WTC11 (cell line): ENCODE results near the gene C4orf33. TPM values are rescaled to one million over a fixed set of nuclear protein-coding genes. Genes with fewer than 3 reads are reported as not detected.

Experiments
- ATAC-seq: fragments of 200-7000 bp; cut with Tn5 transposase; 2 replicates; pipeline ENCODE4 v1.10.0; 2021; ENCODE audit warnings: mild to moderate bottlenecking, moderate library complexity
- CTCF ChIA-PET: fragments of 300-600 bp; sonication (Branson Sonifier 250); formaldehyde crosslinking; loops from one replicate; lab custom pipeline; 2021; ENCODE audit warnings: antibody characterized with exemption; lab: Charles Lee
- POLR2A ChIA-PET: fragments of 350-600 bp; sonication (Branson Sonifier 250); formaldehyde crosslinking; loops from one replicate; lab custom pipeline; 2021; ENCODE audit warnings: antibody characterized with exemption; lab: Charles Lee
- DNase-seq: peaks from one replicate; pipeline ENCODE4 v3.0.0; 2021; ENCODE audit warnings: low spot score
- H3K27ac Mint-ChIP-seq: 2 replicates; pipeline ENCODE4 v1.8.0; 2021; ENCODE audit warnings: mixed read lengths
- H3K27me3 Mint-ChIP-seq: 2 replicates; pipeline ENCODE4 v1.8.0; 2021; ENCODE audit warnings: low read depth, mild to moderate bottlenecking, moderate library complexity, mixed read lengths
- H3K36me3 Mint-ChIP-seq: 2 replicates; pipeline ENCODE4 v1.8.0; 2021; ENCODE audit warnings: mixed read lengths
- H3K4me1 Mint-ChIP-seq: 2 replicates; pipeline ENCODE4 v1.8.0; 2022; ENCODE audit warnings: mixed read lengths
- H3K4me3 Mint-ChIP-seq: 2 replicates; pipeline ENCODE4 v1.8.0; 2021; ENCODE audit warnings: mild to moderate bottlenecking, moderate library complexity, mixed read lengths
- H3K9me3 Mint-ChIP-seq: 2 replicates; pipeline ENCODE4 v1.8.0; 2021; ENCODE audit warnings: mixed read lengths
- ATF3 ChIP-seq: sonication (generic); formaldehyde crosslinking; conservative IDR thresholded peaks from 2 replicates; pipeline ENCODE4 v1.8.1; 2022; ENCODE audit warnings: mild to moderate bottlenecking, missing genetic modification reagents
- ELF4 ChIP-seq: sonication (generic); formaldehyde crosslinking; IDR thresholded peaks from 2 replicates; pipeline ENCODE4 v1.8.1; 2022; ENCODE audit warnings: low read depth, mild to moderate bottlenecking, moderate library complexity, missing genetic modification reagents
- EMX1 ChIP-seq: fragments of 250-450 bp; sonication (Bioruptor Pico); IDR thresholded peaks from 2 replicates; pipeline ENCODE4 v1.8.0; 2021; ENCODE audit warnings: mild to moderate bottlenecking
- GTF2I ChIP-seq: fragments of 250-450 bp; sonication (Bioruptor Pico); conservative IDR thresholded peaks from 2 replicates; pipeline ENCODE4 v1.4.0; 2021; ENCODE audit warnings: mild to moderate bottlenecking
- HMGA2 ChIP-seq: fragments of 250-450 bp; sonication (Bioruptor Pico); IDR thresholded peaks from 2 replicates; pipeline ENCODE4 v1.4.0; 2021; ENCODE audit warnings: mild to moderate bottlenecking, moderate library complexity
- NFYB ChIP-seq: sonication (generic); formaldehyde crosslinking; conservative IDR thresholded peaks from 2 replicates; pipeline ENCODE4 v1.8.0; 2022; ENCODE audit warnings: low read depth, missing genetic modification reagents
- NR3C1 ChIP-seq: sonication (generic); formaldehyde crosslinking; conservative IDR thresholded peaks from 2 replicates; pipeline ENCODE4 v1.8.1; 2023; ENCODE audit warnings: low read depth, mild to moderate bottlenecking, missing genetic modification reagents
- PREB ChIP-seq: sonication (generic); formaldehyde crosslinking; IDR thresholded peaks from 2 replicates; pipeline ENCODE4 v1.8.1; 2022; ENCODE audit warnings: mild to moderate bottlenecking, missing genetic modification reagents, moderate library complexity, borderline replicate concordance
- PRRX2 ChIP-seq: fragments of 250-450 bp; sonication (Bioruptor Pico); IDR thresholded peaks from 2 replicates; pipeline ENCODE4 v1.8.0; 2021; ENCODE audit warnings: mild to moderate bottlenecking
- RELA ChIP-seq: sonication (generic); formaldehyde crosslinking; IDR thresholded peaks from 2 replicates; pipeline ENCODE4 v1.8.1; 2022; ENCODE audit warnings: missing genetic modification reagents, mild to moderate bottlenecking, borderline replicate concordance
- RORB ChIP-seq: fragments of 250-450 bp; sonication (Bioruptor Pico); IDR thresholded peaks from 2 replicates; pipeline ENCODE4 v1.9.0; 2021; ENCODE audit warnings: mild to moderate bottlenecking
- SMAD3 ChIP-seq: sonication (generic); formaldehyde crosslinking; IDR thresholded peaks from 2 replicates; pipeline ENCODE4 v1.8.0; 2022; ENCODE audit warnings: missing genetic modification reagents, mild to moderate bottlenecking, borderline replicate concordance
- SOX15 ChIP-seq: fragments of 250-450 bp; sonication (Bioruptor Pico); IDR thresholded peaks from 2 replicates; pipeline ENCODE4 v1.9.0; 2021; ENCODE audit warnings: mild to moderate bottlenecking
- TEAD1 ChIP-seq: sonication (generic); formaldehyde crosslinking; IDR thresholded peaks from 2 replicates; pipeline ENCODE4 v1.8.0; 2022; ENCODE audit warnings: mild to moderate bottlenecking, missing genetic modification reagents
- ZBTB21 ChIP-seq: sonication (generic); formaldehyde crosslinking; IDR thresholded peaks from 2 replicates; pipeline ENCODE4 v1.8.1; 2023; ENCODE audit warnings: mild to moderate bottlenecking, missing genetic modification reagents, borderline replicate concordance
- ZBTB43 ChIP-seq: sonication (generic); formaldehyde crosslinking; IDR thresholded peaks from 2 replicates; pipeline ENCODE4 v1.8.1; 2023; ENCODE audit warnings: mild to moderate bottlenecking, missing genetic modification reagents
- ZMAT4 ChIP-seq: fragments of 250-450 bp; sonication (Bioruptor Pico); IDR thresholded peaks from 2 replicates; pipeline ENCODE4 v1.9.0; 2021; ENCODE audit warnings: mild to moderate bottlenecking
- ZNF512 ChIP-seq: sonication (generic); formaldehyde crosslinking; IDR thresholded peaks from 2 replicates; pipeline ENCODE4 v1.8.1; 2022; ENCODE audit warnings: missing genetic modification reagents, borderline replicate concordance
- ZNF671 ChIP-seq: fragments of 250-450 bp; sonication (Bioruptor Pico); IDR thresholded peaks from 2 replicates; pipeline ENCODE4 v1.8.0; 2021; ENCODE audit warnings: mild to moderate bottlenecking
- total RNA-seq: library from RNA; stranded (reverse); gene quantifications from 3 replicates; pipeline ENCODE4 v1.2.3, GENCODE V29; 2021
- TF ChIP-seq, protein P1 (sequence below): sonication (generic); formaldehyde crosslinking; conservative IDR thresholded peaks from 2 replicates; pipeline ENCODE4 v1.8.1; 2023; ENCODE audit warnings: mild to moderate bottlenecking, low read depth, missing genetic modification reagents, moderate library complexity
- TF ChIP-seq, protein P2 (sequence below): fragments of 250-450 bp; sonication (Bioruptor Pico); IDR thresholded peaks from 2 replicates; pipeline ENCODE4 v1.8.0; 2021; ENCODE audit warnings: mild to moderate bottlenecking
- TF ChIP-seq, protein P3 (sequence below): sonication (generic); formaldehyde crosslinking; IDR thresholded peaks from 2 replicates; pipeline ENCODE4 v1.8.0; 2023; ENCODE audit warnings: missing genetic modification reagents
- TF ChIP-seq, protein P4 (sequence below): sonication (generic); formaldehyde crosslinking; IDR thresholded peaks from 2 replicates; pipeline ENCODE4 v1.8.0; 2023; ENCODE audit warnings: missing genetic modification reagents, mild to moderate bottlenecking, borderline replicate concordance

Gene C4orf33
- total RNA-seq, 1 experiment from 2014 or later = 6.9 TPM

DNA sequence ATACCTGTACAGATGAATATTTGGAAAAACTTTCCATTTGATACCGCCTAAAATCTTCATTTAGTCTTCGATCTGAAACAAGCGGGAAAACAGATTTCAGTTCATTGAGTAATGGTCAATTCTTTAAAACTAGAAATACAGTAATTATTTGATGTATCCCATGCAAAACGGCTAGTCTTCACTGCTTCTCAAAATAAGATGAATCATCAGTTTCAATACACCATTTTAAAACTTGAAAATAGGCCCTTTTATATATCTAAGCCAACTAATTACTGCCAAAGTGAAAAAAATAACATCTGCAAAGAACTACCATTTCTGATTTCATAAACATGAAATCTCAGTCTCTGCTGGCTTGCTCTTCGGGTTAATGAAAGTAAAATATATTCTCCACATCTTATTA is 13.7 kb upstream of the C4orf33 start:
- Mint-ChIP-seq H3K27me3 (no peaks in the 10 kb centered on the region), H3K27ac (no peak overlapping the region), H3K36me3 (peaks cover 40% of the 10 kb centered on the region), H3K4me3 (no peak overlapping the region), H3K4me1 (no peaks in the 10 kb centered on the region), H3K9me3 (peaks cover 40% of the 10 kb centered on the region)
- DNase-seq (no peak), ATAC-seq (no peak)
- no peak for TF ChIP-seq RORB (CRISPR knock-in tag)
- no peak for TF ChIP-seq TEAD1 (CRISPR knock-in tag)
- no peak for TF ChIP-seq ZNF671 (CRISPR knock-in tag)
- TF ChIP-seq SOX15 (CRISPR knock-in tag) = no peak
- TF ChIP-seq ATF3 (CRISPR knock-in tag) = no peak
- no peak for TF ChIP-seq ZBTB43 (CRISPR knock-in tag)
- no peak for TF ChIP-seq SMAD3 (CRISPR knock-in tag)
- ChIA-PET POLR2A (no interaction called here), CTCF (no interaction called here)

DNA sequence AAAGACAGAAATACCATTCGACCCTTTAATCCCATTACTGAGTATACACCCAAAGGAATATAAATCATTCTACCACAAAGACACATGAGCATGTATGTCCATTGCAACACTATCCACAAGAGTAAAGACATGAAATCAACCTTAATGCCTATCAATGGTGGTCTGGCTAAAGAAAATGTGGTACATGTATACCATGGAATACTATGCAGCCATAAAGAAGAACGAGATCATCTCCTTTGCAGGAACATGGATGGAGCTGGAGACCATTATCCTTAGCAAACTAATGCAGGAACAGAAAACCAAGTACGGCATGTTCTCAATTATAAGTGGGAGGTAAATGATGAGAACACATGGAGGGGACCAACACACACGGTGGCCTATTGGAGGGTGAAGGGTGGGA is 10.5 kb upstream of the C4orf33 start:
- ChIA-PET POLR2A (no interaction called here), CTCF (no interaction called here)
- peaks cover 21% of the 10 kb centered on the region for H3K36me3 Mint-ChIP-seq
- H3K9me3 Mint-ChIP-seq = peaks cover 22% of the 10 kb centered on the region
- H3K4me1 Mint-ChIP-seq = peaks cover 12% of the 10 kb centered on the region
- no peak overlapping the region for H3K27ac Mint-ChIP-seq
- DNase-seq (no peak), ATAC-seq (no peak)
- no peak overlapping the region for H3K4me3 Mint-ChIP-seq
- no peaks in the 10 kb centered on the region for H3K27me3 Mint-ChIP-seq
- TF ChIP-seq, protein P1, sequence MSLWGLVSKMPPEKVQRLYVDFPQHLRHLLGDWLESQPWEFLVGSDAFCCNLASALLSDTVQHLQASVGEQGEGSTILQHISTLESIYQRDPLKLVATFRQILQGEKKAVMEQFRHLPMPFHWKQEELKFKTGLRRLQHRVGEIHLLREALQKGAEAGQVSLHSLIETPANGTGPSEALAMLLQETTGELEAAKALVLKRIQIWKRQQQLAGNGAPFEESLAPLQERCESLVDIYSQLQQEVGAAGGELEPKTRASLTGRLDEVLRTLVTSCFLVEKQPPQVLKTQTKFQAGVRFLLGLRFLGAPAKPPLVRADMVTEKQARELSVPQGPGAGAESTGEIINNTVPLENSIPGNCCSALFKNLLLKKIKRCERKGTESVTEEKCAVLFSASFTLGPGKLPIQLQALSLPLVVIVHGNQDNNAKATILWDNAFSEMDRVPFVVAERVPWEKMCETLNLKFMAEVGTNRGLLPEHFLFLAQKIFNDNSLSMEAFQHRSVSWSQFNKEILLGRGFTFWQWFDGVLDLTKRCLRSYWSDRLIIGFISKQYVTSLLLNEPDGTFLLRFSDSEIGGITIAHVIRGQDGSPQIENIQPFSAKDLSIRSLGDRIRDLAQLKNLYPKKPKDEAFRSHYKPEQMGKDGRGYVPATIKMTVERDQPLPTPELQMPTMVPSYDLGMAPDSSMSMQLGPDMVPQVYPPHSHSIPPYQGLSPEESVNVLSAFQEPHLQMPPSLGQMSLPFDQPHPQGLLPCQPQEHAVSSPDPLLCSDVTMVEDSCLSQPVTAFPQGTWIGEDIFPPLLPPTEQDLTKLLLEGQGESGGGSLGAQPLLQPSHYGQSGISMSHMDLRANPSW (CRISPR knock-in tag) = no peak
- TF ChIP-seq PRRX2 = no peak
- TF ChIP-seq, protein P2, sequence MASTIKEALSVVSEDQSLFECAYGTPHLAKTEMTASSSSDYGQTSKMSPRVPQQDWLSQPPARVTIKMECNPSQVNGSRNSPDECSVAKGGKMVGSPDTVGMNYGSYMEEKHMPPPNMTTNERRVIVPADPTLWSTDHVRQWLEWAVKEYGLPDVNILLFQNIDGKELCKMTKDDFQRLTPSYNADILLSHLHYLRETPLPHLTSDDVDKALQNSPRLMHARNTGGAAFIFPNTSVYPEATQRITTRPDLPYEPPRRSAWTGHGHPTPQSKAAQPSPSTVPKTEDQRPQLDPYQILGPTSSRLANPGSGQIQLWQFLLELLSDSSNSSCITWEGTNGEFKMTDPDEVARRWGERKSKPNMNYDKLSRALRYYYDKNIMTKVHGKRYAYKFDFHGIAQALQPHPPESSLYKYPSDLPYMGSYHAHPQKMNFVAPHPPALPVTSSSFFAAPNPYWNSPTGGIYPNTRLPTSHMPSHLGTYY = no peak
- no peak for TF ChIP-seq ZNF512 (CRISPR knock-in tag)
- TF ChIP-seq, protein P3, sequence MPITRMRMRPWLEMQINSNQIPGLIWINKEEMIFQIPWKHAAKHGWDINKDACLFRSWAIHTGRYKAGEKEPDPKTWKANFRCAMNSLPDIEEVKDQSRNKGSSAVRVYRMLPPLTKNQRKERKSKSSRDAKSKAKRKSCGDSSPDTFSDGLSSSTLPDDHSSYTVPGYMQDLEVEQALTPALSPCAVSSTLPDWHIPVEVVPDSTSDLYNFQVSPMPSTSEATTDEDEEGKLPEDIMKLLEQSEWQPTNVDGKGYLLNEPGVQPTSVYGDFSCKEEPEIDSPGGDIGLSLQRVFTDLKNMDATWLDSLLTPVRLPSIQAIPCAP = no peak
- no peak for TF ChIP-seq ELF4 (CRISPR knock-in tag)
- no peak for TF ChIP-seq NFYB (CRISPR knock-in tag)
- no peak for TF ChIP-seq ZMAT4 (CRISPR knock-in tag)
- TF ChIP-seq ZBTB21 (CRISPR knock-in tag) = no peak
- no peak for TF ChIP-seq NR3C1 (CRISPR knock-in tag)
- TF ChIP-seq RELA (CRISPR knock-in tag) = no peak
- TF ChIP-seq, protein P4, sequence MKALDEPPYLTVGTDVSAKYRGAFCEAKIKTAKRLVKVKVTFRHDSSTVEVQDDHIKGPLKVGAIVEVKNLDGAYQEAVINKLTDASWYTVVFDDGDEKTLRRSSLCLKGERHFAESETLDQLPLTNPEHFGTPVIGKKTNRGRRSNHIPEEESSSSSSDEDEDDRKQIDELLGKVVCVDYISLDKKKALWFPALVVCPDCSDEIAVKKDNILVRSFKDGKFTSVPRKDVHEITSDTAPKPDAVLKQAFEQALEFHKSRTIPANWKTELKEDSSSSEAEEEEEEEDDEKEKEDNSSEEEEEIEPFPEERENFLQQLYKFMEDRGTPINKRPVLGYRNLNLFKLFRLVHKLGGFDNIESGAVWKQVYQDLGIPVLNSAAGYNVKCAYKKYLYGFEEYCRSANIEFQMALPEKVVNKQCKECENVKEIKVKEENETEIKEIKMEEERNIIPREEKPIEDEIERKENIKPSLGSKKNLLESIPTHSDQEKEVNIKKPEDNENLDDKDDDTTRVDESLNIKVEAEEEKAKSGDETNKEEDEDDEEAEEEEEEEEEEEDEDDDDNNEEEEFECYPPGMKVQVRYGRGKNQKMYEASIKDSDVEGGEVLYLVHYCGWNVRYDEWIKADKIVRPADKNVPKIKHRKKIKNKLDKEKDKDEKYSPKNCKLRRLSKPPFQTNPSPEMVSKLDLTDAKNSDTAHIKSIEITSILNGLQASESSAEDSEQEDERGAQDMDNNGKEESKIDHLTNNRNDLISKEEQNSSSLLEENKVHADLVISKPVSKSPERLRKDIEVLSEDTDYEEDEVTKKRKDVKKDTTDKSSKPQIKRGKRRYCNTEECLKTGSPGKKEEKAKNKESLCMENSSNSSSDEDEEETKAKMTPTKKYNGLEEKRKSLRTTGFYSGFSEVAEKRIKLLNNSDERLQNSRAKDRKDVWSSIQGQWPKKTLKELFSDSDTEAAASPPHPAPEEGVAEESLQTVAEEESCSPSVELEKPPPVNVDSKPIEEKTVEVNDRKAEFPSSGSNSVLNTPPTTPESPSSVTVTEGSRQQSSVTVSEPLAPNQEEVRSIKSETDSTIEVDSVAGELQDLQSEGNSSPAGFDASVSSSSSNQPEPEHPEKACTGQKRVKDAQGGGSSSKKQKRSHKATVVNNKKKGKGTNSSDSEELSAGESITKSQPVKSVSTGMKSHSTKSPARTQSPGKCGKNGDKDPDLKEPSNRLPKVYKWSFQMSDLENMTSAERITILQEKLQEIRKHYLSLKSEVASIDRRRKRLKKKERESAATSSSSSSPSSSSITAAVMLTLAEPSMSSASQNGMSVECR (CRISPR knock-in tag) = no peak
- TF ChIP-seq EMX1 (CRISPR knock-in tag) = no peak
- TF ChIP-seq GTF2I (CRISPR knock-in tag) = no peak
- TF ChIP-seq HMGA2 (CRISPR knock-in tag) = no peak
- TF ChIP-seq PREB (CRISPR knock-in tag) = no peak
